Endothelial cell of umbilical vein (primary cell): ENCODE results near the gene SH3BP2. TPM values are rescaled to one million over a fixed set of nuclear protein-coding genes. Genes with fewer than 3 reads are reported as not detected.

Source experiments
- BruUV-seq: library from RNA; stranded (reverse); fragments of 400-500 nt; replicated peaks from 2 replicates; lab custom pipeline; 2021; lab: Mats Ljungman, UMichigan
- CTCF ChIA-PET: fragments of 300-600, 350-600 bp; sonication (Branson Sonifier 250); formaldehyde crosslinking; loops from one replicate; lab custom pipeline; 2021; ENCODE audit warnings: antibody characterized with exemption, inconsistent platforms; lab: Charles Lee
- POLR2A ChIA-PET: fragments of 300-600, 350-600 bp; sonication (Branson Sonifier 250); formaldehyde crosslinking; loops from one replicate; lab custom pipeline; 2021; ENCODE audit warnings: antibody characterized with exemption, inconsistent platforms; lab: Charles Lee
- DNase-seq: peaks from one replicate; pipeline ENCODE4 v3.0.0-alpha.2; 2011; ENCODE audit warnings: low read depth, low spot score
- FAIRE-seq: peaks from 2 replicates; lab custom pipeline; 2011; peaks lifted over from hg19 to GRCh38; lab: Jason Lieb, UNC
- H2AFZ ChIP-seq: 2 replicates; pipeline ENCODE4 v1.6.0; 2012; ENCODE audit warnings: low read depth, low read length, control low read depth, inconsistent platforms
- H3K27ac ChIP-seq: 2 replicates; pipeline ENCODE4 v1.5.1; 2011; ENCODE audit warnings: low read depth, mild to moderate bottlenecking, control low read depth, low read length, moderate library complexity; ENCODE audit not compliant: insufficient read depth
- H3K27me3 ChIP-seq, 2 experiments: 2 replicates each; pipeline versions ENCODE4 v1.6.0 to v1.6.1; 2011; ENCODE audit warnings: low read length in 2 of 2, mixed read lengths in 1 of 2; ENCODE audit not compliant: control insufficient read depth in 2 of 2, insufficient read depth in 2 of 2
- H3K36me3 ChIP-seq, 2 experiments: 2 replicates in 1 of 2; 3 replicates in 1 of 2; pipeline ENCODE4 v1.5.1; 2011; ENCODE audit warnings: low read length in 2 of 2, mild to moderate bottlenecking in 1 of 2, moderate library complexity in 1 of 2; ENCODE audit not compliant: control insufficient read depth in 2 of 2, insufficient read depth in 2 of 2; ENCODE audit errors: extremely low read depth in 1 of 2
- H3K4me1 ChIP-seq: 3 replicates; pipeline ENCODE4 v1.5.1; 2011; ENCODE audit warnings: mild to moderate bottlenecking, low read length; ENCODE audit not compliant: control insufficient read depth, insufficient read depth; ENCODE audit errors: extremely low read depth
- H3K4me2 ChIP-seq: 2 replicates; pipeline ENCODE4 v1.6.1; 2011; ENCODE audit warnings: low read length, control low read depth, mixed read lengths; ENCODE audit not compliant: insufficient read depth
- H3K4me3 ChIP-seq, 3 experiments: fragments of 200-600 bp in 1 of 3; sonication (generic), shearing (Covaris generic) in 1 of 3; replicated peaks in 1 of 3; 2 replicates each; pipeline ENCODE4 v1.5.1; 2011 to 2016; ENCODE audit warnings: control low read depth in 3 of 3, low read length in 3 of 3, mild to moderate bottlenecking in 2 of 3, inconsistent platforms in 1 of 3, low read depth in 1 of 3, moderate library complexity in 1 of 3; ENCODE audit not compliant: insufficient read depth in 1 of 3
- H3K79me2 ChIP-seq: 2 replicates; pipeline ENCODE4 v1.6.0; 2012; ENCODE audit warnings: low read length, inconsistent platforms; ENCODE audit not compliant: control insufficient read depth, insufficient read depth
- H3K9ac ChIP-seq: replicated peaks from 2 replicates; pipeline ENCODE3; 2011; ENCODE audit warnings: low read length, control low read depth; ENCODE audit not compliant: insufficient read depth; ENCODE audit errors: extremely low read depth
- H3K9me1 ChIP-seq: replicated peaks from 3 replicates; pipeline ENCODE4 v1.6.0; 2011; ENCODE audit warnings: mild to moderate bottlenecking, low read length; ENCODE audit not compliant: control insufficient read depth, insufficient read depth; ENCODE audit errors: extremely low read depth
- H3K9me3 ChIP-seq: replicated peaks from 2 replicates; pipeline ENCODE4 v1.5.1; 2012; ENCODE audit warnings: low read length, inconsistent platforms; ENCODE audit not compliant: control insufficient read depth, insufficient read depth
- H4K20me1 ChIP-seq: replicated peaks from 2 replicates; pipeline ENCODE3; 2011; ENCODE audit warnings: mild to moderate bottlenecking, low read length; ENCODE audit not compliant: control insufficient read depth, insufficient read depth; ENCODE audit errors: extremely low read depth
- EZH2 ChIP-seq: IDR thresholded peaks from 2 replicates; pipeline ENCODE4 v1.6.1; 2012; ENCODE audit warnings: borderline replicate concordance, low read depth, mild to moderate bottlenecking, moderate library complexity, low read length, inconsistent platforms; ENCODE audit not compliant: severe bottlenecking
- FOS ChIP-seq: IDR thresholded peaks from 2 replicates; pipeline ENCODE4 v1.6.1; 2011; ENCODE audit warnings: mild to moderate bottlenecking, low read length, moderate library complexity, borderline replicate concordance; ENCODE audit not compliant: insufficient read depth
- GATA2 ChIP-seq: IDR thresholded peaks from 2 replicates; pipeline ENCODE4 v1.7.0; 2011; ENCODE audit warnings: low read depth, mild to moderate bottlenecking, moderate library complexity, mixed read lengths, low read length; ENCODE audit not compliant: insufficient read length, insufficient read depth
- JUN ChIP-seq: IDR thresholded peaks from 2 replicates; pipeline ENCODE4 v1.6.1; 2011; ENCODE audit warnings: borderline replicate concordance, low read depth; ENCODE audit not compliant: insufficient read length, insufficient read depth
- MYC ChIP-seq: IDR thresholded peaks from one replicate; pipeline ENCODE4 v1.6.1; 2011; ENCODE audit warnings: mild to moderate bottlenecking, low read depth, low read length
- POLR2A ChIP-seq: IDR thresholded peaks from 2 replicates; pipeline ENCODE4 v1.6.1; 2012; ENCODE audit warnings: low read depth, mild to moderate bottlenecking, control low read depth, low read length
- POLR2AphosphoS5 ChIP-seq: IDR thresholded peaks from 2 replicates; pipeline ENCODE4 v1.6.1; 2012; ENCODE audit warnings: low read depth, mild to moderate bottlenecking, control low read depth, low read length, moderate library complexity; ENCODE audit not compliant: insufficient read depth
- dilution Hi-C: fragments of 300-500 bp; cut with MboI; formaldehyde crosslinking; loops from one replicate; pipeline ENCODE4 v1.15.0; 2019; ENCODE audit warnings: low sequenced_read_pairs; ENCODE audit not compliant: extremely low pct_ligation_motif_present
- intact Hi-C: fragments of 100-400 bp; cut with micrococcal nuclease; formaldehyde crosslinking; loops from one replicate; pipeline ENCODE4 v1.10.0; 2022
- polyA plus RNA-seq, 4 experiments: library from polyadenylated mRNA; depleted of rRNA in 3 of 4; stranded (reverse) in 3 of 4; unstranded in 1 of 4; fragments of >200 nt; gene quantifications; 2 replicates each; pipeline versions ENCODE4 v1.2.1 to v1.2.3, GENCODE V29; 2011 to 2012; ENCODE audit warnings: missing spikeins in 1 of 4
- total RNA-seq: library from RNA; stranded (reverse); gene quantifications from 2 replicates; pipeline ENCODE4 v1.2.3, GENCODE V29; 2021
- TF ChIP-seq, protein P1 (sequence below), 2 donors: IDR thresholded peaks; 1 replicate in 1 of 2; 2 replicates in 1 of 2; pipeline ENCODE4 v1.5.1; 2011; ENCODE audit warnings: low read length in 2 of 2, mild to moderate bottlenecking in 2 of 2, moderate library complexity in 2 of 2, control low read depth in 1 of 2, inconsistent platforms in 1 of 2, low read depth in 1 of 2; ENCODE audit not compliant: insufficient read depth in 1 of 2; ENCODE audit errors: extremely low read depth in 1 of 2
- TF ChIP-seq, protein P2 (sequence below): IDR thresholded peaks from 2 replicates; pipeline ENCODE4 v1.6.1; 2011; ENCODE audit not compliant: insufficient read depth, insufficient read length

The SH3BP2 gene
- total and polyA plus RNA-seq, 2 donors (not counting 3 experiments of a cell fraction or from before 2014, with no cell fraction given), result 69.2 to 73.9 TPM

DNA sequence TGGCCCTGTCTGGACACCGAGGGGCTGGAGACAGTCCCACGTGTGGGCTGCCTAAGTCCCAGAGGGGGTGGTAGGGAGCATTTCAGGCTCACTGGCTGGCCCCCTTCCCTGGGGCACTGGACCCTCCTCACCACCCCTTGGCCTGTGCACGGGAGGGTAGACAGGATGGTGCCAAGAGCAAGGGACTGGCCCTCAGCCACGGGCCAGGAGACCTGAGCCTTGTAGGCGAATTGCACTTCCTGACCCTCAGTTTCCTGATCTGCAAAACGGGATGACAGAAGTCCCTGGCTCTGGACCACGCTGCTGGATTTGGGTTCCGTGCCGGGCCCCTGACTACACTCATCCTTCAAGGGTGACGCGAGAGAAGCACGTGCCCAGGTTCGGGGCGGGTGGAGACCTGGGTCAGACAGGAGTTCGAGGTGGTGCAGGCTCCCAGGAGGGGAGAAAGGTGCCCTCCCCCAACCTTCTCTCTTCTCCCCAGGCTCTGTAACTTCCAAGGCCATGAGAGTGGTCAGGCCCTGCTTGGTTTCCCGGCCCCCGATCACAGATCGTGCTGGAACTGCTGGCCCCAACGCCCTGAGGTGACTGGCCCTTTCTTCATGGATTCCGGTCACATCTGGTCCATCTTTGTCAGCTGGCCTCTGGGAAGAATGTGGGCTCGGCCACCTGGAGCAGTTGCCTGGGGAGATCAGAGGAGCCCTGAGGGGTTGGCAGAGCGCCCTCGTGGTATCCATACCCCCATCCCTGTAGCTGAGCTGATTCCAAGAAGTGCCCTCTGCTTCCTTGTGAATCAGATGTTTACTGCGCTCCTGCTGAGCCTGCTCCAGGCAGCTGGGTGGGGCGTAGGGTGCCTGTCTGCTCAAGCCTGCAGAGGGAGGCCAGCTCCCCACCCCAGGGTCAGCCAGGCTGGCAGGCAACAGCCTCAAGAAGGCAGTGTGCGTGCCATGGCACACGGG, 3.3 kb downstream of the SH3BP2 start:
- Histone ChIP-seq H3K36me3 (no peaks in the 10 kb centered on the region), H3K4me3 (no peak overlapping the region), H2AFZ (no peak overlapping the region), H3K9me1 (no peaks in the 10 kb centered on the region), H3K4me2 (no peak overlapping the region), H3K27ac (peak overlapping the region; percentile 26), H3K9me3 (no peaks in the 10 kb centered on the region), H3K4me1 (peaks cover 71% of the 10 kb centered on the region), H4K20me1 (no peaks in the 10 kb centered on the region), H3K9ac (no peak overlapping the region), H3K79me2 (peaks cover 43% of the 10 kb centered on the region), H3K27me3 (no peaks in the 10 kb centered on the region)
- no peak for TF ChIP-seq JUN
- no peak for TF ChIP-seq GATA2
- TF ChIP-seq POLR2AphosphoS5, result no peak
- TF ChIP-seq POLR2A, result no peak
- TF ChIP-seq EZH2, result no peak
- TF ChIP-seq, protein P1, sequence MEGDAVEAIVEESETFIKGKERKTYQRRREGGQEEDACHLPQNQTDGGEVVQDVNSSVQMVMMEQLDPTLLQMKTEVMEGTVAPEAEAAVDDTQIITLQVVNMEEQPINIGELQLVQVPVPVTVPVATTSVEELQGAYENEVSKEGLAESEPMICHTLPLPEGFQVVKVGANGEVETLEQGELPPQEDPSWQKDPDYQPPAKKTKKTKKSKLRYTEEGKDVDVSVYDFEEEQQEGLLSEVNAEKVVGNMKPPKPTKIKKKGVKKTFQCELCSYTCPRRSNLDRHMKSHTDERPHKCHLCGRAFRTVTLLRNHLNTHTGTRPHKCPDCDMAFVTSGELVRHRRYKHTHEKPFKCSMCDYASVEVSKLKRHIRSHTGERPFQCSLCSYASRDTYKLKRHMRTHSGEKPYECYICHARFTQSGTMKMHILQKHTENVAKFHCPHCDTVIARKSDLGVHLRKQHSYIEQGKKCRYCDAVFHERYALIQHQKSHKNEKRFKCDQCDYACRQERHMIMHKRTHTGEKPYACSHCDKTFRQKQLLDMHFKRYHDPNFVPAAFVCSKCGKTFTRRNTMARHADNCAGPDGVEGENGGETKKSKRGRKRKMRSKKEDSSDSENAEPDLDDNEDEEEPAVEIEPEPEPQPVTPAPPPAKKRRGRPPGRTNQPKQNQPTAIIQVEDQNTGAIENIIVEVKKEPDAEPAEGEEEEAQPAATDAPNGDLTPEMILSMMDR (IDR thresholded peaks at IDR 0.05; ENCODE audit: extremely low read depth in 1 of 2, insufficient read depth in 1 of 2, low read depth in 1 of 2, low read length in 2 of 2), result no peak
- TF ChIP-seq MYC, result no peak
- TF ChIP-seq, protein P2, sequence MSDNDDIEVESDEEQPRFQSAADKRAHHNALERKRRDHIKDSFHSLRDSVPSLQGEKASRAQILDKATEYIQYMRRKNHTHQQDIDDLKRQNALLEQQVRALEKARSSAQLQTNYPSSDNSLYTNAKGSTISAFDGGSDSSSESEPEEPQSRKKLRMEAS, result no peak
- no peak for TF ChIP-seq FOS
- FAIRE-seq, result peak; percentile 82
- ChIA-PET CTCF (interaction anchor here (0.8 to 1.5 kb wide), 4 partner anchors 16 to 72 kb away, joined by 3 to 7 read pairs (median 4); no protein-coding TSS in a partner anchor), POLR2A (no interaction called here)
- dilution Hi-C loops, result no loop called here
- BruUV-seq, result no TSS peak
- DNase-seq, result peak; percentile 69
- intact Hi-C loops, result no loop called here
